AG09319 (cell line): ENCODE measurements around the gene DCTN4.

ENCODE experiments used
- DNase-seq: peaks from one replicate; pipeline ENCODE4 v3.0.0-alpha.2; 2010; ENCODE audit warnings: low read depth; ENCODE audit errors: extremely low read depth
- CTCF ChIP-seq: IDR thresholded peaks from 2 replicates; pipeline ENCODE4 v1.5.1; 2011; ENCODE audit warnings: low read depth, mild to moderate bottlenecking, inconsistent platforms, low read length, moderate library complexity

The DCTN4 gene

GRCh38 chr5:150789943-150790611, 31.3 kb upstream of the DCTN4 start:
- peak; percentile 82 for DNase-seq
- no peak for TF ChIP-seq CTCF

- no peak for DNase-seq
- no peak for TF ChIP-seq CTCF
Observed at GRCh38 chr5:150789450-150789849, 30.6 kb upstream of the DCTN4 start.

GRCh38 chr5:150788977-150789376, 30.2 kb upstream of the DCTN4 start:
- no peak for DNase-seq
- TF ChIP-seq CTCF, result no peak

GRCh38 chr5:150787656-150788055, 28.8 kb upstream of the DCTN4 start:
- TF ChIP-seq CTCF, result no peak
- DNase-seq, result no peak

- DNase-seq, result no peak
- TF ChIP-seq CTCF, result no peak
Observed at GRCh38 chr5:150786876-150787275, 28.1 kb upstream of the DCTN4 start.

- no peak for DNase-seq
- TF ChIP-seq CTCF, result no peak
Observed at GRCh38 chr5:150785950-150786349, 27.1 kb upstream of the DCTN4 start.

- DNase-seq, result peak; percentile 76
- TF ChIP-seq CTCF, result no peak
Observed at GRCh38 chr5:150783422-150783928, 24.7 kb upstream of the DCTN4 start.
